ENCODE measurements around the gene BRINP3.

DNA sequence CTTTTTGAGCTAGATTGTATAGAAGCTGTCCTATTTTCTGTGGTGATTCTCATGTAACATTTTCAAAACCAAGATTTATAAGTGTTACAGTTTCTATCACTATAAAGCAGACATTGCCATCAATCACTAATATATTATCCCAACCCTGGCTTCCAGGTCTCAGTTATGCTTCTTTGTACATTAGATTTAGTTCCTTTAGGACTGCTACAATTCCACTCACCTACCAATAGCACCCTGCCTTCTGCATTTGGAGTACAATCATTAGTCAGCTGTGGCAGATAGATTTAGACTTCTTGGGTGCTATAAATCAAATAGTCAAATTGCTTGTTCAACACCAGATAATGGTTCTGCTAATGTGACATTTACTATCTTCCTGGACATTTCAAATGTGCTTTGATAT, 281.6 kb downstream of the BRINP3 start:
- TF ChIP-seq NFRKB (IDR thresholded peaks at IDR 0.05) (no peak), CBX2 (IDR thresholded peaks at IDR 0.05; ENCODE audit: low read depth, low read length) (no peak), CBX2 (CRISPR knock-in tag; IDR thresholded peaks at IDR 0.05; ENCODE audit: low read depth) (no peak), NR1H2 (CRISPR knock-in tag; IDR thresholded peaks at IDR 0.05; ENCODE audit: borderline replicate concordance, low read depth) (no peak), TOE1 (CRISPR knock-in tag; IDR thresholded peaks at IDR 0.05) (no peak), MED8 (CRISPR knock-in tag; IDR thresholded peaks at IDR 0.05; ENCODE audit: insufficient replicate concordance) (no peak), MEF2D (CRISPR knock-in tag; IDR thresholded peaks at IDR 0.05) (no peak), KAT7 (CRISPR knock-in tag; IDR thresholded peaks at IDR 0.05; ENCODE audit: borderline replicate concordance) (no peak), ZNF569 (CRISPR knock-in tag; IDR thresholded peaks at IDR 0.05; ENCODE audit: borderline replicate concordance) (no peak), EZH2 (conservative IDR thresholded peaks at IDR 0.05; ENCODE audit: low read depth, low read length) (no peak)
- TF ChIP-seq, protein P1, sequence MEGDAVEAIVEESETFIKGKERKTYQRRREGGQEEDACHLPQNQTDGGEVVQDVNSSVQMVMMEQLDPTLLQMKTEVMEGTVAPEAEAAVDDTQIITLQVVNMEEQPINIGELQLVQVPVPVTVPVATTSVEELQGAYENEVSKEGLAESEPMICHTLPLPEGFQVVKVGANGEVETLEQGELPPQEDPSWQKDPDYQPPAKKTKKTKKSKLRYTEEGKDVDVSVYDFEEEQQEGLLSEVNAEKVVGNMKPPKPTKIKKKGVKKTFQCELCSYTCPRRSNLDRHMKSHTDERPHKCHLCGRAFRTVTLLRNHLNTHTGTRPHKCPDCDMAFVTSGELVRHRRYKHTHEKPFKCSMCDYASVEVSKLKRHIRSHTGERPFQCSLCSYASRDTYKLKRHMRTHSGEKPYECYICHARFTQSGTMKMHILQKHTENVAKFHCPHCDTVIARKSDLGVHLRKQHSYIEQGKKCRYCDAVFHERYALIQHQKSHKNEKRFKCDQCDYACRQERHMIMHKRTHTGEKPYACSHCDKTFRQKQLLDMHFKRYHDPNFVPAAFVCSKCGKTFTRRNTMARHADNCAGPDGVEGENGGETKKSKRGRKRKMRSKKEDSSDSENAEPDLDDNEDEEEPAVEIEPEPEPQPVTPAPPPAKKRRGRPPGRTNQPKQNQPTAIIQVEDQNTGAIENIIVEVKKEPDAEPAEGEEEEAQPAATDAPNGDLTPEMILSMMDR (CRISPR knock-in tag; IDR thresholded peaks at IDR 0.05), result no peak
